HG03378 (cell line): Measurements from ENCODE around the gene SLC22A25.
"Not testable (repeated sequence)": the region's sequence is repeated elsewhere in the genome, so short reads cannot be mapped to it uniquely, and the experiment has no call there.

ENCODE experiments used
- ATAC-seq: cut with Tn5 transposase; IDR thresholded peaks from one replicate; pipeline ENCODE4 v1.9.1; 2021; ENCODE audit warnings: mild to moderate bottlenecking, moderate library complexity; ENCODE audit not compliant: unreplicated experiment

SLC22A25 gene

DNA sequence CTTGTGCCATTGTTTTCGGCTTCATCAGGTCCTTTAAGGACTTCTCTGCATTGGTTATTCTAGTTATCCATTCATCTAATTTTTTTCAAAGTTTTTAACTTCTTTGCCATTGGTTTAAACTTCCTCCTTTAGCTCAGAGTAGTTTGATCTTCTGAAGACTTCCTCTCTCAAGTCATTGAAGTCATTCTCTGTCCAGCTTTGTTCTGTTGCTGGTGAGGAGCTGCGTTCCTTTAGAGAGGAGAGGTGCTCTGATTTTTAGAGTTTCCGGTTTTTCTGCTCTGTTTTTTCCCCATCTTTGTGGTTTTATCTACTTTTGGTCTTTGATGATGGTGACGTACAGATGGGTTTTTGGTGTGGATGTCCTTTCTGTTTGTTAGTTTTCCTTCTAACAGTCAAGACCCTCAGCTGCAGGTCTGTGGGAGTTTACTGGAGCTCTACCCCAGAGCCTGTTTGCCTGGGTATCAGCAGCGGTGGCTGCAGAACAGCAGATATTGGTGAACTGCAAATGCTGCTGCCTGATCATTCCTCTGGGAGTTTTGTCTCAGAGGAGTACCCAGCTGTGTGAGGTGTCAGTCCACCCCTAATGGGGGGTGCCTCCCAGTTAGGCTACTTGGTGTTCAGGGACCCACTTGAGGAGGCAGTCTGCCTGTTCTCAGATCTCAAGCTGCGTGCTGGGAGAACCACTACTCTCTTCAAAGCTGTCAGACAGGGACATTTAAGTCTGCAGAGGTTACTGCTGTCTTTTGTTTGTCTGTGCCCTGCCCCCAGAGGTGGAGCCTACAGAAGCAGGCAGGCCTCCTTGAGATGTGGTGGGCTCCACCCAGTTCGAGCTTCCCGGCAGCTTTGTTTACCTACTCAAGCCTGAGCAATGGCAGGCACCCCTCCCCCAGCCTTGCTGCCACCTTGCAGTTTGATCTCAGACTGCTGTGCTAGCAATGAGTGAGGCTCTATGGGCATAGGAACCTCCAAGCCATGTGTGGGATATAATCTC, 7.6 kb downstream of the SLC22A25 start:
- ATAC-seq = not testable (repeated sequence)

DNA sequence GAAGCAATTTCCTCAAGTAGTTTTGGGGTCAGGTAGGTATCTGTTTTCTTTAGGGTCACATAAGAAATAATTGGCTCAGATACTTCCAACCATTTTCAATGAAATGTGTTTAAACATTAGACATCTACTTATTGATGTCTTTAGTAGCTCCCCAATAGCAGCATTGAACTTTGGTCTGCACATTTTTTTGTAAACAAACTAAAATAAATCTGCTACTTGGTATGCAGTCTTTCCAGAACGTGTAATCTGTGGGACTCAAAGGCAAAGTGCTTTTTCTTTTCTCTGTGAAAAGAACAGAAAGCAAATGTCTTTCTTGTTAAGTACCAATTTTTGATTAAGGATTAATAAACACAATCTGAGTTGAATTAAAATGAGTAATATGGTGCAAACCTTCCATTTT, 13.6 kb downstream of the SLC22A25 start:
- ATAC-seq = no peak

DNA sequence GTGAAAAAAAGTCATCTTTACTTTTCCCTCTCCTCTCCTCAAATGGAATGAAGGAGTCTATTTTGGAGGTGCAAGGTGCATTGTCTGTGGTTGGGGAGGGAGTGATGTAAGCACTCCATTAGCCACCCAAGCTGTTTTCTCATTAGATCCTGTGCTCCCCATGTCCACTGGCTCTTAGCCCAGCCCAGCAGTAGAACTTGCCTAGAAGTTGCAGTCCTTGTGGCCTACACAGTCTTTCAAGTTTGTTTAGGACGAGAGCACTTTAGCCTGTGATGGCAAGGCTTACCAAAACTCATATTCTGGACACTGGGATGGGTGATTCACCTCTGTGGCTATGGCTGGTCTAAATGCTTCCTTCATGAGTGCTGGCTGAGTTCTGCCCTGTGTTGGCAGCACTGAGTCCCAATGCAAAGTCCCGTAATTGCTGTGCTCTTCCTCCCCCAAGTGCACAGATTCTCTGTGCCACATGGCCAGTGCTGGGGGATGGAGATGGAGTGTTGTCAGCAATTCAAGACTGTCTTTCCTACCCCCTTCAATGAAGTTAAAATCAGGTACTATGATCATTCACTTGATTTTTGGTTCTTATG, 15.8 kb downstream of the SLC22A25 start:
- ATAC-seq = no peak

DNA sequence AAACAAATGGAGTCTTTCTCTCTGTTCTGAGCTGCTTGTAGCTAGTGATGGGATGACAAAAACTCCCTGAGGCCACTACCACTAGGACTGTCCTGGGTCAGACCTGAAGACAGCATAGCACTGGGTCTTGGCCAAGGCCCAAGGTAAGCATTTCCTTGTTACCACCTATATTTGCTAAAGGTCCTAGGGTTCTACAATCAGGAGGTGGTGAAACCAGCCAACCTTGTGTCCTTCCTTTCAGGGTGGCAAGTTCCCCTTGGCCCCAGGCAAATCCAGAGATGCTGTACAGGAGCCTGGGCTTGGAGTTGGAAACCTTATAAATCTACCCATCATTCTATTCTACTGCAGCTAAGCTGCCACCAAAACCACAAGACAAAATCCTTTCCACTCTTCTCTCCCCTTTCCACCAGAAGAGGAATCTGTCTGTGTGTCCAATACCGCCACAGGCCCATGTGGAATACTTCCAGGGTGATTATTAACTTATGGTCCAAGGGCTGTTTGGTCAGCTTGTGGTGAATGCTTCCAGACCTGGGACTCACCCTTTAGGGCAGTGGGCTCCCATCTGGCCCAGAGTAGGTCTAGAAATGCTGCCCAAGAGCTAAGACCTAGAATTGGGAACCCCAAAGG, 16.8 kb downstream of the SLC22A25 start:
- ATAC-seq = no peak

DNA sequence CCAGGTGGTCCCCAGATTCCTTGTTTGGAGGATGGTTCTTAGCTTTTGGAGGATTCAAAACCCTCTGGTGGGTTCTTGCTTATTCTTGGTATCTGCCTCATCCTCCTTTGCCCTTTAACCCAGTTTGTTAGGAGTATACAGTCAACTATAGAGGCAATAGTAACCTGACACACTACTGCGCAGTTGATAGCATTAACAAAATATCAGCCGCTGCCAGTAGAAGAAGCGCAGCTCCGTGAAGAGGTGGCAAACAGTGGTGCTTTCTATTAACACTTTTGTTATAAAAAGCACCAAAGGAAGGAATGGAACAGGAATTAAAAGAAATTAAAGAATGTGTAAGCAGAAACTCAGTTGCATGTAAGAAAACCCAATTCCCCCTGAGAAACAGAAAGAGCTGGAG, 29.3 kb downstream of the SLC22A25 start:
- ATAC-seq = no peak

DNA sequence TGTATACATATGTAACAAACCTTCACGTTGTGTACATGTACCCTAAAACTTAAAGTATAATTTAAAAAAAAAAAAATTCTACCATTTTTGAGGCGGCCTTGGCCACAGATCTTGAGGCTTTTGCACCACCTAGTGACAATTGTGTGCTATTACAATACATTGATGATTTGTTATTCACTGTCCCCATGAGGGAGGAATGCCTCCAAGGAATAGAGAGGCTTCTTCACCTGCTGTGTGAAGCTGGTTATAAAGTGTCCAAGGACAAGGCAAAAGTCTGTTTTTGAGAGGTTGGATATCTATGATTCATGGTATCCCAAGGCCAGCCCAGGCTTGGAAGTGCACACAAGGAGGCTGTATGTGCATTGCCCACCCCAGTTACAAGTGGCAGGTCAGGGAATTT, 30.7 kb downstream of the SLC22A25 start:
- ATAC-seq = no peak

DNA sequence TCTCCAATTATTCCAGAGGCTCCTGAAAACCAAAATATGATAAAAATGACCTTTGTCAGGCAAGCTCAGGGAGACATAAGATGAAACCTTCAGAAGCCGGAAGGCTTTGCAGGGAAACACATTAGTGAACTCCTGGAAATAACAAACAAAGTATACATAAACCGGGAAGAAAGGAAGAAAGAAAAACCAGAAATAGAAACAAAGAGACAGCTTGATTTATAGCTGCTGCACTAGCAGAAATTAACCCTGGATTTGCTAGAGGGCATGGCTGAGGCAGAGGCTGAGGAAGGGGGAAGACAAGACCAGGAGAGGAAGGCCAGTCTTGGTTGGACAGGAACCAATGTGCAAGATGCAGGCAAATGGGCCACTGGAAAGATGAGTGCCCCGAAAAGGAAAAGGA, 33.3 kb downstream of the SLC22A25 start:
- ATAC-seq = no peak
